Amniotic stem cell (primary cell): ENCODE results near the gene YAP1.

ENCODE experiments used
- DNase-seq: peaks from one replicate; lab custom pipeline; 2025; lab: John Stamatoyannopoulos, UW

Gene YAP1

DNA sequence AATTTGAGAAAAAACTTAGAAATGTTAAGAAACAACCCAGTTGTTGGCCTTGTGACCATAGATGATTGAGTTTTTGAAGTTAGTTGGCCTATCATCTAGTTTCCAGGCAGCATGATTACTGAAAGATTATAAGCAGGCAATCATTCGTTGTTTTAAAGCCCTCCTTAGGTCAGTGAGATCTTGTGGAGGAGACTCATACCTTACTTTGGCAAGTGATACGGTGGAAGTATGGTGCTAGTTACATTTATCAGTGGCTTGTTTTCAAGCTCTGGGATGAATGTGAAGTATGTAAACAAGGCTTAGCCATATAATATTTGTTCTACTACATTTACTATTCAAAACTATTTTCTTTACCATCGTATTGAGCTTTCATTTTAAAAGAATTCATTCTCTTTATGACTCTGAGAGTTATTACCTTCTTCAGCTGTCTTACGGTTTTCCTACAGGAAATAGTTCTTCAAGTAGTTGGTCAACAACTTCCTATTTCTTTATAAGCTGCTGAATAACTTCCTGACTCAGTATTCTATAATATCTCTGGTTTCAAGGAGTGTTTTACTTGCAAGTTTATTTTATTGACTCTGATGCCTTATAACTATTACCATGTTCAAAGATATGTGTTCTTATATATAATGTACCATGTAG lies 7.3 kb downstream of the YAP1 start:
- DNase-seq: no peak

DNA sequence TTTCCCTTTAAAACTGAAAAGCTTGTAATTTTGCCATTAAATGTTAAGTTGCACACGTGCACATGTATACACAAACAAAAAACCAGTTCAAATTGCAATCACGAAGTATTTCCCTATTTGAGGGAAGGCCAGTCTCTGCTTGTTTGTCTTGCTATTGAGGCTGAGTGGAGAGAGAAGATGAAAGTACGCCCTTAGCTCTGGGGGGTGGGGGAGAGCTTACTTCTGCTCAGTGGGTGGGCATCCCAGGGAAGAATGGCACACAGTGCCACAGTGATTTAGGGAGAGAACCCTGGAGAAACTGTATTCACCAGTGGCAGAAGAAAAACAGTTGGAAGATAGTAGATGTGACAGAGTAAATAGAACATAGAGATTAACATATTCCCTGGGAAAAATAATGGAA lies 8.7 kb downstream of the YAP1 start:
- no peak for DNase-seq

DNA sequence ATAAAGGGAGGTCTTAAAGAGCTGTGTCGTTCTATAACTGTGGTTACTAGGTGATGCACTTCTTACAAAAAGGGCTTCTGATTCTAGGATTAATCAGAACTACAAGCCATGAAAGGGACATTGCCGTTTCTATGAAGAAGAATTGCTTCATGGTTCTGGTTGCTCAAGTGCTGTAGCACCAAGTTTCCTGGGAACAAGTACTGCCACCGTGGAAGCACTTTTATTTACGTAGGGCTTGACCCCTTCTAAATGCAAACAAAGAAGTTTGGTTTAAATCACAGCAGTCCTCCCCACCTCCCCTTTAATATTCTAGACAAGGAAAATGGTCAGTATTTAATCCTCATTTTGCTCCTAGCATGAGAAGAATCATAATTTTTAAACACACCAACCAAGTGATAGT lies 9.8 kb downstream of the YAP1 start:
- DNase-seq: no peak

DNA sequence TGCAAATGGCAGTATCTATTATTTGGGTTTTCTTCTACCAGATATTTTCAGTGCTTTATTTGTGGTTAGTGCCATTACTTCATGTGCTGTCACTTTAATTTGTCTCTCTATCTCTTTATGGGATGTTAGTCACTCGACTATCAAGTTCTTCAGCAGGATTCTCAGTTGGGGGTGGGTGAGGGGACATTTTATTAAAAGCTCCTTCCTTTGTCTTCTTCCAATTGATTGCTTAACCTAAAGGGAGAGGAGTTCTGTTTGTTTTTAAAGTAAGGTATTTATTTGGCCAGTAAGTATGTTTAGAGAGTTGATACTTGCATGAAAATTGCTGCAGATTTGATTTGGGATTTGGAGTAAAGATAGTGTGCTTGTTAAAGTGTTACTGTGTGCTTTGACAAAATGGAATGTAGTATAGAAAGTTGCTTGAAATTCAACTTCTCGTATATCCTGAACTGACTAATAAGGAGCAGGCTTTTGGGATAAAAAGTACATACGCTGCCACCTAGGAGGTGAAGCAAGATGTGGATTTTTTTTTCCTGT lies 10.3 kb downstream of the YAP1 start:
- no peak for DNase-seq

DNA sequence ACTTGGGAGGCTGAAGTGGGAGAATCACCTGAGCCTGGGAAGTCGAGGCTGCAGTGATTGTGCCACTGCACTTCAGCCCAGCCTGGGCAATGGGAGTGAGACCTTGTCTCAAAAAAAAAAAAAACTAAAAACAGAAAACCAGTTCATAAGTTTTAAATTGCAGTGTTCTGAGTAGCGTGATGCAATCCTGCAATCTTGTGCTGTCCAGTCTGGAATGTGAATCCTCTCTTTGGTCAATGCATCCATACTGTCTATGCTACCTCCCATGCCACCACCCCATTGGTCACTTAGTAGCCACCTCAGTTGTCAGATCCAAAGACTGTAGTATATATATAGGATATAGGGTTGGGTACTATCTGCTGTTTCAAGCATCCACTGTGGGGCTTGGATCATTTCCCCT lies 11.1 kb downstream of the YAP1 start:
- no peak for DNase-seq

DNA sequence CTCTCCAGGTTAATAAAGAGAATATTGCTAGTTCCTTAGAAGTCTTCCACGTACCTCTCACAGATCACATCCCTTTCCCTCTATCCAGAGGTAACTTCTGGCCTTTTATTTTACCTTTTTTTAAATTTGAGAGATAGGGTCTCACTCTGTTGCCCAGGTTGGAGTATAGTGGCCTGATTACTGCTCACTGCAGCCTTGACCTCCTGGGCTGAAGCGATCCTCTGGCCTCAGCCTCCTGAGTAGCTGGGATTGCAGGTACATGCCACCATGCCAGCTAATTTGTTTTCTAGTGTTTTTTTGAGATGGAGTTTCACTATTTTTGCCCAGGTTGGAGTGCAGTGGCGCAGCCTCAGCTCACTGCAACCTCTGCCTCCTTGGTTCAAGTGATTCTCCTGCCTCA lies 24.4 kb downstream of the YAP1 start:
- no peak for DNase-seq

DNA sequence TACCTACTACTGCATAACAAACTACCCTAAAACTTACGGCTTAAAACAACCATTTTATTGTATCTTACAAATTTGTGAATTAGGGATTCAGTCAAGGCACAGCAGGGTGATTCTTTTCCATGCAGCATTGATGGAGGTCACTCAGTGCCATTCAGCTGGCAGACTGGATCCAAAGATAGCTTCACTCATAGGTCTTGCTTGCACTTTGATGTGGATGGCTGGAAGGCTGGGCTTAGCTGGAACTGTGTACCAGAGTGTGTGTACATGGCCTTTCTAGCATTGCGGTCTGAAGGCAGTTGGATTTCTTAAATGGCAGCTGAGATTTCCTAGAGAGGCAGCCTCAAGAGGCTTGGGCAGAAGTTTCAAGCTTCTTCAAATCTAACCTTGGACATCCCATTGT lies 25.0 kb downstream of the YAP1 start:
- no peak for DNase-seq

DNA sequence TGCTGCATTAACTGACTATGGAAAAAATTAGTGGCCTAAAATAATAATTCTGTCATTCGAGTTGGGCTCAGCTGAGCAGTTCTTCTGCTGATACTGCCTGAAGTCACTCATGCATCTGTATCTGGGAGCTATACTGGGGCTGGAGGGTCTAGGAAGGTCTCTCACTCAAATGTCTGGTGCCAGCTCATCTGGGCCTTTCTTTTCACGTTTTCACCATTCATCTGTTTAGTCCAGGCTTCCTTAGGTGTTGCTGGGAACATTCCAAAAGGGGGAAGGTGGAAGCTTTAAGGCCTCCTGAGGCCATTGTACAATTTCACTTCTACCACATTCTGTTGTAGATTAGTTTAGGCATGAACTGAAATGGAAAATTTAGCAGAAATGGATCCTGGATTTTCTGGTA lies 28.0 kb downstream of the YAP1 start:
- DNase-seq: no peak

DNA sequence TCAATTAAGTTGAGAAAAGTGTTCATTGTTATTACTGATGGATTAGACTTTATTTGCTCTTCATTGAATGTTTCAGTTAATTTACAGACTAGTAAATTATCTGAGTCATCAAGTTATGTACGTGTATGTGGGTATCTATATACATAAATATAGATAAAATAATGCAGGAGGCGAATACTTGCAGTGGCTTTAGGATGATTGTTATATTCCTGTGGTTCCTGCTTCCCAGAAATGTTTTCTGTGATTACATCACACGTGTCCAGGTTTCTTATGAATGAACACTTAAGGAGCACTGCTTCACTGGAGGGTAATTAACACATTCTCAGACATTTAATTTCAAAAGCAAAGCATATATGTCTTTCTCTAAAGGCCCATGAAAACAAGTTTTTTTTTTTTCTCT lies 28.4 kb downstream of the YAP1 start:
- DNase-seq: peak; percentile 51

DNA sequence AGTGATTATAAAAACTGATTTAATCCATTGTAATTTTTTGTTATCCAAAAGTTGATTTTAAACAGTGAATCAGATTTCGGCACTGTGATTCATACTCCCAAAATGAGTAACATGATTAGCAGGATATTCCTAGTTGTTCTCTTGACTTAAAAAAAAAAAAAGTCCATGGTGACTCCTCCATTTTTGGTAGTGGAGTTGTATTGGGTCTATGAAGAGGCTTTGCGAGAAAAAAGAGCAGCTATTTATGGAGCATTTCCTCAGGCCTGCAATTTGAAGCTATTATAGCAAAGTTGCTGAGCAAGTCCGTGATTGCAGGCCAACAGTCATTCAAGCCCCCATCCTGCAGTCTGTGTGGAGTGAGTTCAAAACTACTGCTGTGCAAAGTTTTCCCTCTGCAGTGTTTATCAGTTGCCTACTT lies 28.8 kb downstream of the YAP1 start:
- DNase-seq: peak; percentile 73

DNA sequence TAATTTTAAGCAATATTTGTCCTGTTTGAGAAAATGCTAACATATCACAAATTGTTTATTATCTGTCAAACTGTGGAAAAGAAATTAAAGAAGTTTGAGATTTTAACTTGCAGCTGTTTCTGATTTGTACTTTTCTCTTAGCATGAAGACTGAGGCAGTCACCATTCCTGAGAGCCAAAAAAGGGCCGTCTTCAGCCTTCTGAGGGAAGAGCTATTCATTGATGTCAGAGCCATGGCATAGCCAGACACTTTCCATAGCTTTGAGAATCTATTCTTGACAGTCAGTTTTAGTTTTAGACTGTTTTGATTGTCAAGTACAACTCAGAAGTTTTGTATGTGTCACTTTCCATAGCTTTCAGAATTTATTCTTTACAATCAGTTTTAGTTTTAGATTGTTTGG lies 32.1 kb downstream of the YAP1 start:
- no peak for DNase-seq

DNA sequence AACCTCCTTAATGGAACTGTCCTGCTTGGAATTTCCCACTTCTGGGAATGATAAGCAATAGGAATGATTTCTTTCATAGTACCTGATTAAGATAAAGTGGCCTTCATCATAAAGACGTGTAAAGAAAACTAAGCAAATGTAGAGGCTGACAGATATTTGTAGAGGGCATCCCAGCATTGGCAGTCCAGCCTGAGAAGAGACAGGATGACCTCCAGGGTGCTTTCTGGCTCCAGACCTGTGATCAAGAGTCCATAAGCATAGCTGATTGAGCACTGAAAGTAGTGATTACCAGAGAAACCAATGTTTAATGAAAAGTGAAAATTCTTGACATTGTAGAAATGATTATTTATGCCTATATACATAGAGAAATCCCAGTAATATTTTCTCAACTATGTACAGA lies 33.6 kb downstream of the YAP1 start:
- DNase-seq: no peak

DNA sequence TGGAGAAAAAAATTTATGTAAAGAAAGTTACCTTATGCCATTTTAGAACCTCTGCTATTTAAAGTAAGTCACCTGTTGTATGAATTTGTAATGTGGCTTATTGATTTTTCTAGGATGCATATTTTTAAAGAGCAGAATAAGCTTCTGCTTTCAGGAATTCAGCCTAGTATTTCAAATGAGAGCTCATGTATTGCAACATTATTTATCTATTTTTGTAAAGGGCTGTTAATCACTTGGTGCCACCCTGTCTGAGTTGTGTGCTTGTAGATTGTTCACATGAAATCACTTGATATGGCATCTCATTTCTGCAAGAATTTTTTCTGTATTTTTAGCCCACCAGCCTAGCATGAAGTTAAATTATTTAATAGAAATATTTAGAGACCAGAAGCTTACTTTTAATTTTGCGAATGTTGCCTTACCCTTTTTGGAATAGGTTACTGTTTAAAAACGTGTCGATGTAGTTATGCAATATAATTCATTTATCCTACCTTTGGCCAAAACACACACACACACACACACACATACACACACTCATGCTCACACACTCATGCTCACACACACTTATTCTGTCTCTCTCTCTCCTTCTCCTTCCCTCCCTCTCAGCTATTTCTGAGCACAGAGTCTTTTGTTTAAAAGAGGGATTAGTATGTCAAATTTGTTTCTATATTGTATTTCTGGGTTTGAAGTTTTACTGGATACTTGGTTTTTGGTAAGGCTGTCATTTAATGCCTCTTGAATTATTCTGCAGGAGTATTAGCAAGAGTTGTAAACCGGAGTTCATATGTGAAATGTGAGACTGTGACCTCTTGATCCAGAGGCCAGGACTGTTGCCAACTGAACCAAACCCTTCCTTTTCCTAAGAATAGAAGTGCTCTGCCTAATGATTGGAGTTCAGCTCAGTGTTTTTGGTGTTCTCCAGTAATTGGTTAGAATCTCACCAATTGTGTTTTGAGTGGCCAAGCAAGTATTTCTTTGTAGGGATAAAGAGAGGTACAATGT lies 34.4 kb downstream of the YAP1 start:
- no peak for DNase-seq

DNA sequence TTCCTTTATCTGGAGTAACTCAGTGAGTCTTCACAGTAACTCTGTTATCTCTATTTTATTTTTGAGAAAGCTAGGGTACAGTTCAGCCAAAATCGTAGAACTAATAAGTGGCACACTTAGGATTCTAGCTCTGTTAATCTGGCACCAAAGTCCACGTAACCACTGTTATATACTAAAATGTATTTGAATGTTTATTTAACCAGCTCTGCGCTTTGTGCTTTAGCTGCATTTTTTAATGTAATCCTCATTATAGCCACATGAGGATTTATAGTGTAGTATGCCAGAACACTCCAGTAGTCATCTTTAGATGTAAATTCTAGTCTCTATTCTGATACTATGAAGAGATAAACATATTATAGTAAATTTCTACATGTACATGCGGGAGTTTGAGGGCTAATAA lies 36.8 kb downstream of the YAP1 start:
- DNase-seq: no peak

DNA sequence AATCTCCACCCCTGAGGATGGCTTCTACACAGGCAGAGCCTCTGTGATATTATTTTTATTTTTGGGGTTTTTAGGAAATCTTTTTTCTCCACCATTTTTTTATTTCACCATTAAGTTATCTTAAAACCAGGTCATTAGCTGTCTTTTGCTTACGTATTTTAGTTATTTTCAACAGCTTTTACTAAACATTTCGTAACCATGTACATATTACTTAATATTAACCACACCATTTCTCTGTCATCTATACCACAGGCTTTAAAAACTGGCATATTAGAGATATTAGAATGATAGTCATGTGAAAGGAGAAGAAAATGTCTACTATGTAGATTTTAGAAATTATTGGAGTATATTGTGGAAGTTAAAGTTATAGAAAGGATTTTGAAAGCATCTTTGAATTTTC lies 37.4 kb downstream of the YAP1 start:
- DNase-seq: no peak

DNA sequence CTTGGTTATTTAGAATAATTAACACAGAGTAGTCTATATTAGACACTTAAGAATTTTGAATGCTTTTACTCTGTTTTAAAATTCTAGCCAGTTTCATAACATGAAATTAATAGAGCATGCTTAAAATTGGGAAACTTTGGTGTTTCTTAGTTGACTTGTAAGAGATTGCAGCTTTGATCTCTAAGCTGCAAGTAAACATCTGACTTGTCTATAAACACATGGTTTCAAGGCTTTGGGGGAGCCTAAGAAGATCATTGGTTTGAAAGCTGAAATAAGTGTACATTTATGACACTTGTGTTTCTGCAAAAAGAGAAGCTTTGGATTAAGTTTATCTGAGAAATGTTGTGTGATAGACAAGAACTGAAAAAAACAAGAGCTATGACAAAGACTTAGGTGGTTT lies 37.8 kb downstream of the YAP1 start:
- no peak for DNase-seq

DNA sequence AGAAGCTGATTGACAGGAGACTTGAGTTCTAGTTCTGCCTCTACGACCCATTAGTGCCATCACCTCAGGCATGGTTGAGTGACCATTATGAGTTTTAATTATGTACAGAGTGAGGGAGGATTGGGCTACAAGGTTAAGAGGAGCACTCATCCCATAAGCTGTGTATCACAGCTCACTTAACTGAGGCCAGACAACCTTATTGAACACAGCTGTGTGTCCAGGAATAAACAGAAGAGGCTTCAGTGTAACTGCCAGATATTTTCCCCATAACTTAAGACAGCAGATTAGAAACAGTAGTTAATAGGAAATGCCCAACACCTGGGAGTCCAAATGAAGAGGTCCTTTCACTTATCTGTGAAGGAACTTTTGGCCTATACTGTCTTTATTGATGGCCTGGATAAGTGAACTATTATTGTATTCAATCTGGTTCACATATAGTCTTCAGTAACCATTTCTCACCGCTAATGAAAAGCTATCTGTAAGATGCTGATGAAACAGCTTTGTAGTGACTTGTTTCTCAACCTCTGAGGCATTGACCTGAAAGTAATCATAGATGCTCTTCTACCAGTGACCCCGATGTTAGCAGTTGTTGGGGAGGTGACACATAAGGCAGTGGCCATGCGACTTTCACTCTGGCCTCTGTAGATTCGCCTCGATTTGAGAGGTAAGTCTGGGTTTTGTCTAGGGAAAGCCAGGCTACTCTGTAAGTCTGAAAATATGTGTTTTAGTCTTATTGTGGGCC lies 41.7 kb downstream of the YAP1 start:
- DNase-seq: no peak

DNA sequence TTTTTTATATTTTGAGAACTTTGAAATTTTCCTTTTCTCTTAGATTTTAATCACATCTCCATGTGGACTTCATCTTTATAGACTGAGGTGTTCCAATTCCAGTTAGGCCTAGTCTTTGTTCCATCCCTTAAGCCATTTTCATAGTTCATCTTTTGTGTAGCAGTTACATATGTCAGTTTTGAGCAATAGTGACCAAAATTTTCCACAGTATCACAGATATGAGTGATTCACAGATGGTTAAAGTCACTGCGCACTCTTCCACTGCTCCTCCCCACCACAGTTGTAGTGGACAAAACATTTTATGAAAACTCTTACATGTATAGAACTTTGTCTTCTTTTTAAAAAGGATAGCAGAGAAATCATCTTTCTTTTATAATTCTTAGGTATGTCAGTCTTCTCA lies 42.8 kb downstream of the YAP1 start:
- DNase-seq: no peak

DNA sequence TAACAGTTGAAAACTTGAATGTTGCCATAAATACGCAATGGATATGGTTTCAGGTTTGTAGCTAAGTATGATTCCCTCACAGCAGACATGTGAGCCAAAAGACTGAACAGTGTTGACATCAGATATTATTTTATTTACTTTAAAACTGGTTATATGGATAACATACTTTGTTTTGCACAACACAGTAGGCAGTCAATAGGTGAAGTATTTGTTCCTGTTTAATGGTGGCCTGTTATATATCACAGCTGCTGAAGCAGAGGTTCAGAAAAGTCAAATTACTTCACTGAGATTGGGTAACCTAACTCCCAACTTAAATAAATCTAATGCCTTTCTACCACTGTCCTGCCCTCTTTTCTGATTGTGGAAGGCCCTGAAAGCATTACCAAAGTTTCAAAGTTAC lies 44.6 kb downstream of the YAP1 start:
- no peak for DNase-seq

DNA sequence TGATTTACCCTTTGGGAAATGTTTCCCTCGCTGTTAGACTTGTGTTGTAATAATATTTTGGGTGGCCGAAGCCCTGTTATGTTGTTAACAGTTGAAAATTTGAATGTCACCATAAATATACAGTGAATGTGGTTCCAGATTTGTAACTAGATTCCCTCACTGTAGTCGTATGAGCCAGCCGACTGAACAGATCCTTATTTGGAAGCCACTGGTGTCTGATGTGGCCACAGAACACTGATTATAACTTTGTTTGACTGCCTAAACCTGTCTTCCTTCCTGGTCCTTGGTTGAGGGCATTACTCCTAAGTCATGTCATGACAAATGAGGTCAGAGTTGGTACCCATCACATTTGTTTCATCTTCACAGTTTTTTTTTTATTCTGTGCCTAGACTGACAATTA lies 45.4 kb downstream of the YAP1 start:
- DNase-seq: no peak

DNA sequence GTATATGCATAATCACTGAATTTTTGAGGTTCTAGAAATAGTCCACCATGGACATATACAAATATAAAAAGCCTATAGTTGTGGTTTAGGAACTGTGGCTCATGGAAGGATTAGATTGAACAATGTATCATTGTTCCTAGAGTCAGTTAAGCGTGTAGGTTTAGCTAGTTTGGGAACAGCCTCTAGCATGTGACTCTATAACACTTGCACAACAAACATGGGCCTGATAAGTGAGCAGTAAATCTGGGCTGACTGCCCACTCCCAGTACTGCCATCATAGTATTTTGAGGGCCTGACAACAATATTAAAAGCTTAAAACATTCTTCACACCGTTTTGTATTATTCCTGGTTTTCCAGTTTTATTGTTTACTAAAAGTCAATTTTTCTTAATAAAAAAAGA lies 47.0 kb downstream of the YAP1 start:
- DNase-seq: no peak

DNA sequence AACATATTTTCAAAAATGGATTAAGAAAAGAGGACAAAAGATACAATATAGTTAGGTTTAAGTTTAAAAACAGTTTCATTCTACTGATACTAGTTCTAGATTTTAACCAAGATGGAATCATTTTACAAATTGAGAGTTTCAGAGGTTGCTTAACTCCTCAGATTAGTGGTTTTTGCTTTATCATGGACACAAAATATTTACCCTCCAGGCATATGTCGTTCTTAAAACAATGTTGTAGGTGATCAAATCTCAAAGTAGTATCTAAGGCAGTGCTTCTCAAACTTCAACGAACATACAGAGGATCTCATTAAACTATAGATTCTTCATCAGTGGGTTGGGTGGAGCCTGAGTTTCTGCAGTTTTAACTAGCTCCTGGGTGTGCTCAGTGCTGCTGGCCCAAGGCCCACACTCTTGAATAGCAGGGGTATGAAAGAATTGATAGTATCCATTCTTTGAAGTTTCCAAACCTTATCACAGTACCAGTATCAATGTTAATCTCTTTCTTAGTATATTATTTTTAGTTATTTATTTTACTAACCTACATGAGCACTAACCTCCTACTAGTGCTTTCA lies 48.0 kb downstream of the YAP1 start:
- no peak for DNase-seq
